Activated CD4-positive, alpha-beta T cell treated with anti-CD3 and anti-CD28 coated beads, Interleukin-2, amount 10 ng/mL, durations not matched to agents 7 days and 5 days (primary cell): Measurements from ENCODE around the gene PKP1. TPM values are rescaled to one million over a fixed set of nuclear protein-coding genes. Genes with fewer than 3 reads are reported as not detected.
"Not testable (repeated sequence)": the region's sequence is repeated elsewhere in the genome, so short reads cannot be mapped to it uniquely, and the experiment has no call there.

Experiments used
- CTCF ChIA-PET: fragments of 350-600 bp; sonication (Branson Sonifier 250); formaldehyde crosslinking; loops from one replicate; lab custom pipeline; 2021; ENCODE audit warnings: antibody characterized with exemption; lab: Charles Lee
- POLR2A ChIA-PET: fragments of 350-600 bp; sonication (Branson Sonifier 250); formaldehyde crosslinking; loops from one replicate; lab custom pipeline; 2021; ENCODE audit warnings: antibody characterized with exemption; lab: Charles Lee
- DNase-seq: peaks from one replicate; pipeline ENCODE4 v3.0.0-alpha.2; 2020
- H3K27ac Mint-ChIP-seq: one replicate; pipeline ENCODE4 v1.8.0; 2021; ENCODE audit warnings: mild to moderate bottlenecking, moderate library complexity, mixed read lengths
- H3K27me3 Mint-ChIP-seq: one replicate; pipeline ENCODE4 v1.8.0; 2021; ENCODE audit warnings: mixed read lengths
- H3K36me3 Mint-ChIP-seq: one replicate; pipeline ENCODE4 v1.8.0; 2021; ENCODE audit warnings: low read depth, mixed read lengths
- H3K4me1 Mint-ChIP-seq: one replicate; pipeline ENCODE4 v1.8.0; 2021; ENCODE audit warnings: mixed read lengths
- H3K4me3 Mint-ChIP-seq: one replicate; pipeline ENCODE4 v1.8.0; 2021; ENCODE audit warnings: mild to moderate bottlenecking, moderate library complexity, mixed read lengths
- H3K9me3 Mint-ChIP-seq: one replicate; pipeline ENCODE4 v1.8.0; 2021; ENCODE audit warnings: mixed read lengths
- total RNA-seq, 2 experiments: library from RNA; stranded (reverse); gene quantifications; one replicate each; pipeline ENCODE4 v1.2.3, GENCODE V29; 2021

Gene PKP1, protein sequence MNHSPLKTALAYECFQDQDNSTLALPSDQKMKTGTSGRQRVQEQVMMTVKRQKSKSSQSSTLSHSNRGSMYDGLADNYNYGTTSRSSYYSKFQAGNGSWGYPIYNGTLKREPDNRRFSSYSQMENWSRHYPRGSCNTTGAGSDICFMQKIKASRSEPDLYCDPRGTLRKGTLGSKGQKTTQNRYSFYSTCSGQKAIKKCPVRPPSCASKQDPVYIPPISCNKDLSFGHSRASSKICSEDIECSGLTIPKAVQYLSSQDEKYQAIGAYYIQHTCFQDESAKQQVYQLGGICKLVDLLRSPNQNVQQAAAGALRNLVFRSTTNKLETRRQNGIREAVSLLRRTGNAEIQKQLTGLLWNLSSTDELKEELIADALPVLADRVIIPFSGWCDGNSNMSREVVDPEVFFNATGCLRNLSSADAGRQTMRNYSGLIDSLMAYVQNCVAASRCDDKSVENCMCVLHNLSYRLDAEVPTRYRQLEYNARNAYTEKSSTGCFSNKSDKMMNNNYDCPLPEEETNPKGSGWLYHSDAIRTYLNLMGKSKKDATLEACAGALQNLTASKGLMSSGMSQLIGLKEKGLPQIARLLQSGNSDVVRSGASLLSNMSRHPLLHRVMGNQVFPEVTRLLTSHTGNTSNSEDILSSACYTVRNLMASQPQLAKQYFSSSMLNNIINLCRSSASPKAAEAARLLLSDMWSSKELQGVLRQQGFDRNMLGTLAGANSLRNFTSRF
- total RNA-seq = not detected

DNA sequence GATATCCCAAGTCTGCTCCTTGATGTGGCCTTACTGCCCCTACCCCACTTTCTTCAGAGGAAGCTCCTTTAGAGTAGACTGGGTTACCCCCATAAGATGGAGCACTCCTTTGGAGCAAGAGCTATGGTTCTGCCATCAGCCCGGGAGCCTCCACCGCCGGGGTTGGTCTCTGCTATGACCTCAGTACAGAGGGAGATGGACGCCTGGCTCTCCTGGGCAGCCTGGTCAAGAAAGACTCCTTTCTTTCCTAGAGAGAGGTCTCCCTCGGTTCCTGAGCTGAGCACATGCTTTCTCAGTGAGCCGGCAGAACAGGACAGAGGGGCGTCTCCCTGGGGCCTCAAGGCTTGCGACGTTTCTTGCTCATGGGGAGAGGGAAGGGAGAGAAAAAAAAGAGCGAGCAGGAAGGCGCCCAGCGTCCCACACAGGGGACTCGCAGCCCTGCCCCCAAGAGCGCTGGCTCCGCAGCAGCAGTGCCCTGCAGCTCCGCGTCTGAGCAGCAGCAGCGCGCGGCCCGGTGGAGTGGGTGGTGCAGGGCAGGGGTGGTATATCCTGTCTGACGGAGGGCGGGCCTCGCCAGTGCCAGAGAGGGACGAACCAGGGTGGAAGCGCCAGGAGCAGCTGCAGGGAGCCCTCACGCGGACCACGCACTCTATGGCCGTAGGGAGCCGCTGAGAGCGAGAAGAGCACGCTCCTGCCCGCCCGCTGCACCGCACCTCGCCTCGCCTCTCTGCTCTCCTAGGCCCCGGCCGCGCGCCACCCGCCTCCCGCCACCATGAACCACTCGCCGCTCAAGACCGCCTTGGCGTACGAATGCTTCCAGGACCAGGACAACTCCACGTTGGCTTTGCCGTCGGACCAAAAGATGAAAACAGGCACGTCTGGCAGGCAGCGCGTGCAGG lies at the start of gene PKP1:
Gene PKP1 (plus strand): TSS at position 576 of the 899 bp plus-strand sequence. CDS start 197 bp downstream, at position 773.
- ChIA-PET POLR2A (no interaction called here), CTCF (interaction anchor here (0.6 kb wide), 1 partner anchor 162 kb away, joined by 3 read pairs; no protein-coding TSS in a partner anchor)
- H3K27me3 Mint-ChIP-seq = peaks cover 60% of the 10 kb centered on the region
- H3K9me3 Mint-ChIP-seq = no peaks in the 10 kb centered on the region
- no peak within 1 kb of the TSS for H3K27ac Mint-ChIP-seq
- H3K4me1 Mint-ChIP-seq = peaks cover 3% of the 10 kb centered on the region
- DNase-seq = no peak
- no peak within 1 kb of the TSS for H3K4me3 Mint-ChIP-seq
- no peaks in the 10 kb centered on the region for H3K36me3 Mint-ChIP-seq

DNA sequence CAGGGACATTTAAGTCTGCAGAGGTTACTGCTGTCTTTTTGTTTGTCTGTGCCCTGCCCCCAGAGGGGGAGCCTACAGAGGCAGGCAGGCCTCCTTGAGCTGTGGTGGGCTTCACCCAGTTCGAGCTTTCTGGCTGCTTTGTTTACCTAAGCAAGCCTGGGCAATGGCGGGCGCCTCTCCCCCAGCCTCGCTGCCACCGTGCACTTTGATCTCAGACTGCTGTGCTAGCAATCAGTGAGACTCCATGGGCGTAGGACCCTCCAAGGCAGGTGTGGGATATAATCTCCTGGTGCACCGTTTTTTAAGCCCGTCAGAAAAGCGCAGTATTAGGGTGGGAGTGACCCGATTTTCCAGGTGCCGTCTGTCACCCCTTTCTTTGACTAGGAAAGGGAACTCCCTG lies 43.7 kb upstream of the PKP1 start:
- POLR2A ChIA-PET, H3K36me3 Mint-ChIP-seq, H3K4me3 Mint-ChIP-seq, H3K9me3 Mint-ChIP-seq, H3K27ac Mint-ChIP-seq, CTCF ChIA-PET, H3K4me1 Mint-ChIP-seq, DNase-seq: not testable (repeated sequence)
- peaks cover 38% of the 10 kb centered on the region for H3K27me3 Mint-ChIP-seq

DNA sequence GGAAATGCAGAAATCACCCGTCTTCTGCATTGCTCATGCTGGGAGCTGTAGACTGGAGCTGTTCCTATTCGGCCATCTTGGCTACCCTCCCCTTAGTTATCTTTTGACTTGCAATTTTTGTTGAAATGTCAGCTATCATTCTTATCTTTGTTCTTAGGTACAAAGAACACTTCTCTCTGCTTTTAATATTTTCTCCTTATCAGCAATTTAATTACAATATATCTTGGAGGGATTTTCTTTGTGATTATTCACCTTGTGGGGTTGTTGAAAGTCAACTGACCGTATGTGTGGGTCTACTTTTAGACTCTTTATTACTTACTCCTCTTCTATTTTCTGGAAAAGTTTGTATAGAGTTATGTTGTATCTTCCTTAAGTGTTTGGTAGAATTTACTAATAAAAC lies 43.1 kb upstream of the PKP1 start:
- ChIA-PET POLR2A (no interaction called here), CTCF (interaction anchor here (0.6 kb wide), 1 partner anchor 149 kb away, joined by 3 read pairs; no protein-coding TSS in a partner anchor)
- H3K9me3 Mint-ChIP-seq = no peaks in the 10 kb centered on the region
- no peaks in the 10 kb centered on the region for H3K4me1 Mint-ChIP-seq
- no peak for DNase-seq
- no peak overlapping the region for H3K4me3 Mint-ChIP-seq
- peaks cover 43% of the 10 kb centered on the region for H3K27me3 Mint-ChIP-seq
- H3K27ac Mint-ChIP-seq = no peak overlapping the region
- H3K36me3 Mint-ChIP-seq = no peaks in the 10 kb centered on the region

DNA sequence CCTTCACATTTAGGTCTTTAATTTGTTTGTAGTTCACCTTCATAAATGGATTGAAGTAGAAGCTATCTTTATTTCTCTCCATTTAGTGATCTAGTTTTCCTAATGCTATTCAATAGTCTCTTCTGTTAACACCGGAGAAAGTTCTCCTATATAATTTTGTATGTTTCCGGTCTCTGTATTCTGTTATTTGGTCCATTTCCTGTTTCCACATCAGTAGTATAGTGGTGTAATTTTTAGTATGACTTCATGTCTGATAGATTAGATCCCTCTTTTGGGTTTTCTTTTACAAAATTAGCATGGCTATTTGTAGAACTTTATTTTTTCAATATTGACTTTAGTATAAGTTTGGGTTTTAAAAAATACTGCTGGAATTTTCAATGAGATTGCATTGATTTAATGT lies 41.6 kb upstream of the PKP1 start:
- peaks cover 48% of the 10 kb centered on the region for H3K27me3 Mint-ChIP-seq
- ChIA-PET CTCF (no interaction called here), POLR2A (no interaction called here)
- DNase-seq = no peak
- H3K9me3 Mint-ChIP-seq = no peaks in the 10 kb centered on the region
- H3K36me3 Mint-ChIP-seq = no peaks in the 10 kb centered on the region
- no peak overlapping the region for H3K4me3 Mint-ChIP-seq
- H3K4me1 Mint-ChIP-seq = no peaks in the 10 kb centered on the region
- no peak overlapping the region for H3K27ac Mint-ChIP-seq

DNA sequence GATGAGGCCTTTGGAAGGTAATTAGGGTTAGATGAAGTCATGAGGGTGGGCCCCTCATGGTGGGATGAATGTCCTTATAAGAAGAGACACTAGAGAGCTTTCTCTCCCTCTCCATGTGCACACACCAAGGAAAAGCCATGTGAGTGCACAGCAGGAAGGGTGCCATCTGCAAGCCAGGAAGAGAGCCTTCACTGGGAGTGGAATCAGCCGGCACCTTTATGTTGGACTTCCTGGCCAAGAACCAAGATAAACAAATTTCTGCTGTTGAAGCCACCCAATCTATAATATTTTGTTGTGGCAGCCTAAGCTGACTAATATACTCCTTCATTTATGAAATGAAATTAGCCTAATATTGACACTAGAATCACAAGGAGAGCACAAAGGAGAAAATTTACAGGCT lies 38.2 kb upstream of the PKP1 start:
- Mint-ChIP-seq H3K4me3 (no peak overlapping the region), H3K27ac (no peak overlapping the region), H3K9me3 (no peaks in the 10 kb centered on the region), H3K36me3 (no peaks in the 10 kb centered on the region), H3K27me3 (peaks cover 40% of the 10 kb centered on the region), H3K4me1 (no peaks in the 10 kb centered on the region)
- no peak for DNase-seq
- CTCF ChIA-PET = no interaction called here
- POLR2A ChIA-PET = no interaction called here

DNA sequence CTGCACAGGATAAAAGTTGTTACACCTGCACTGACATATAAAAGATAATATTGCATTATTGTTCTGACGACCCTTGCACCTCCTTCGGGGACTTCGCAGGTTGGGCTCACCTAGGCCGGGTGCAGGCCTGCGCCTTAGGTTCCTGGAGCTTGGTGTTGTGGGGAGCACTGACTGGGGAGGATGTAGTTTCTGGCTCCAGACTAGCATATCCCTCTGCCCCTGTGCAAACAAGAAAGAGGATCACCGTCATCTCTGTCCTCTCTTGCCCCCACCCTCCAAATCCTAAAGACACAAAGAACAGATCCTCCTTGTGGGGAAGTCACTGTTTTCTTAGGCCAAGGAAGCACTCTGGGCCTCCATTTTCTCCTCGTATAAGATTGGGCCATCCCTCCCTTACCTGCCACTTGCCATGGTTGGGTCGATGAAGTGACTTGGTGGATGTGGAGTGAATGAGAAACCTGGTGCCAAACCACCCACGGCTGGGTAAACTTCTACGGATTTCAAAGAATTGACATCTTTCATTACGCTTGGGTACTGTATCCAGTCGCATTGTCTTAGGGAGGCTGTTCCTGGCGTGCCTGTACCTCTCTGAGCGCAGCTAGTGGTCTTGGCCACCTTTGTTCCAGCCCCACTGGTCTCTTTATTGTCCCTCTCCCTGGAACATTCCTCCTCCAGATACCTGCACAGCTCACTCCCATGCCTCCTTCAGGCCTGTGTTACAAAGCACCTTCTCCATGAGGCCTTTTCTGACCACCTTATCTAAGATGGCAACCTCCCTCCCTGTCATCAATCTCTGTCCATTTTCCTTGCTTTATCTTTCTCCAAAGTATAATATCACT lies 34.4 kb upstream of the PKP1 start:
- CTCF ChIA-PET = no interaction called here
- Mint-ChIP-seq H3K9me3 (no peaks in the 10 kb centered on the region), H3K27ac (no peak overlapping the region), H3K4me1 (no peaks in the 10 kb centered on the region), H3K36me3 (no peaks in the 10 kb centered on the region), H3K27me3 (peaks cover 17% of the 10 kb centered on the region), H3K4me3 (no peak overlapping the region)
- DNase-seq = no peak
- POLR2A ChIA-PET = no interaction called here

DNA sequence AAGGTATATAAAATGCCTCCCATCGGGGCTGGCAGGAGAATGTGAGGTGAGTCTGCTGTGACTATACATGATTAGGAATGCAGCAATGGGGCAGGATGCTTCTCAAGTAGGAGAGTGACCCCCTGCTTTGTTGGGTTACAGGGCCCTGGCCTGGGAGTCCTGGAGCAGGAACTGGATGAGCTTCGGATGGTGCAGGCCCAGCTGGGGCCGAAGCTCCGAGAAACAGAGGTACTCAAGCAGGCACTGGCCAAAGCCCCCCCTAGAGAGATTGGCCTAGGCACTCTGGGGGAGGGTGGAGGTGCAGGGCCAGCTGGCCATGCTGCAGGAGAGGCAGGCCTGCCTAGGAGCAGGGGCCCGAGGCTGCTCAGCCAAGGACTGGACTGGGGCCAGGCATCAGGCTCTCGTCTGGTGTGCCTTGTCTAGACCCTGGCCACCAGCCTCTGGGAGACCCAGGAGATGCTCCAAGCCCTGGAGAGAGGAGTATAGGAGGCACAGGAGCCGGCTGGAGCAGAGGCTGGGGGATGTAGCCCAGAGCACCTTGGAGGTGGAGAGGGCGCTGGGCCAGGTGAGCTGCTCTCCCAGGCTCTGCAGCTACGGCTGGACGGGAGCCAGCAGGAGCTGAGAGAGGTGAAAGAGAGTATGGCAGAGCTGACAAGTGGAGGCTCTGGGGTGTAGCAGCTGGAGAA lies 32.8 kb upstream of the PKP1 start:
- CTCF ChIA-PET = interaction anchor here (0.5 to 0.9 kb wide), 2 partner anchors 57 to 67 kb away, joined by 3 read pairs; no protein-coding TSS in a partner anchor
- POLR2A ChIA-PET = no interaction called here
- Mint-ChIP-seq H3K4me3 (no peak overlapping the region), H3K9me3 (no peaks in the 10 kb centered on the region), H3K4me1 (no peaks in the 10 kb centered on the region), H3K27ac (no peak overlapping the region), H3K36me3 (no peaks in the 10 kb centered on the region), H3K27me3 (peaks cover 4% of the 10 kb centered on the region)
- no peak for DNase-seq

DNA sequence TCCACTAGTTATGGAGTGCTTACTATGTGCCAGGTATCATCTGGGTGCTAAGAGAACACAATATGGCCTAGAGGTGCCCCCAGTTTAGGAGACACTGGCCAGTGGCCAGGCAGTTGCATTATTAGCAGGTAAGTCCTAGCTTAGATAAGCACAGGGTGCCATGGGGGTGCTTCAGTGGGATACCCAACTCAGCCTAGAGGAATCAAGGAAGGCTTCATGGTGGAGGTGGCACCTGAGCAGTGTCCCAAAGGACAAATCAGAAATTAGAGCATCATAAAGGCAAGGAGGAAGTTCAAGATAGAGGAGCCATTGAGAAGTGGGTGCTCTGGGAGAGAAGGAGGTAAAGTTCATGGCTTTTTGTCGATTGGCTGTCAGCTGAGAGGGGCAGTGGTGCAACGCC lies 31.9 kb upstream of the PKP1 start:
- Mint-ChIP-seq H3K27me3 (no peaks in the 10 kb centered on the region), H3K36me3 (no peaks in the 10 kb centered on the region), H3K4me1 (no peaks in the 10 kb centered on the region), H3K9me3 (no peaks in the 10 kb centered on the region), H3K27ac (no peak overlapping the region), H3K4me3 (no peak overlapping the region)
- no peak for DNase-seq
- ChIA-PET POLR2A (no interaction called here), CTCF (interaction anchor here (0.9 to 2.2 kb wide), 2 partner anchors 66 to 110 kb away, joined by 3 to 5 read pairs; no protein-coding TSS in a partner anchor)

DNA sequence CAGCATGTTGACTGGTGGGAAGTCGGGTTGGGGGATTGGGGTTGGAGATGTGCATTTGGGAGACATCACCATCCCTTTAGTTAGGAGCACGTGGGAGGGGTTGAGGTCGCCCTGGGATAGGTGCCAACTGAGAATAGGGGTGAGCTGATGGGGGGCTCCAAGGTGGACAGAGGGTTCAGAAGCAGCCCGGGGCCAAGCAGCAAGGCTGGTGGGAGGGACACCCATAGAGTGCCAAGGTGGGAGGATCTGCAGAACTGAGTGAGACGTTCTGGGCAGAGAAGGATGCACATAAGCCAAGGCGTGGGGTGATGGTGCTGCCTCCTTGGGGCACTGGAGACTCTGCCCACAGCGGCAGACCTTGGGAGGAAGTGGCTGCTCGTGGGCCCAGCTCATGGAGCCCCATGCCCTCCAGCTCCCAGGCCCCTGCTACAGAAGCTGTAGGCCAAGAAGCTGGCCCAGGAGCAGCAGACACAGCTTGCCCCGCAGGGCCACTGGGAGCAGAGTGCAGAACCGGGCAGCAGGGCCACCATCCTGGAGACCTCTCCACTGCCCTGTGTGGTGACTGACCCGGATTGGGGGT lies 31.4 kb upstream of the PKP1 start:
- ChIA-PET POLR2A (no interaction called here), CTCF (interaction anchor here (0.9 to 2.2 kb wide), 2 partner anchors 65 to 110 kb away, joined by 3 to 5 read pairs; no protein-coding TSS in a partner anchor)
- no peak for DNase-seq
- H3K36me3 Mint-ChIP-seq = no peaks in the 10 kb centered on the region
- no peak overlapping the region for H3K4me3 Mint-ChIP-seq
- H3K9me3 Mint-ChIP-seq = no peaks in the 10 kb centered on the region
- H3K27me3 Mint-ChIP-seq = no peaks in the 10 kb centered on the region
- H3K27ac Mint-ChIP-seq = no peak overlapping the region
- H3K4me1 Mint-ChIP-seq = no peaks in the 10 kb centered on the region

DNA sequence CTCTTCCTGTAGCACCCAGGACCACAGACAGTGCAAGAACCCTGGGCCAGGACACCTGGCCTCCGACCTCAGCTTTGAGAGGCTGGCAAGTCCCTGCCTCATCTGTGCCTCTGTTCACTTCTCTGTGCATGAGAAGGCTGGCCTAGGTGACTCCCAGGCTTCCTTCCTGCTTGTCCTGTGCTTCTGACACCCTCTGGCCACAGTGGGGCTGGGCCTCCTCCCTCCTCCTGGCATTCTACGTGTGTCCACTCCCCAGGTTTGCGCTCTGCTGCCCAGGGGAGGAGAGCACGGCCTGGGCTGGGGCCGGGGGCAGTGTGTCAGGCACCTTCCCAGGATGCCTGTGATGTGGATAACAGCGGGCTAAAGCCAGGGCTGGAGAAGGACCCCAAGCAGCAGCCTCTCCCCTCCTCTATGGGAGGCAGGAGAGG lies 30.3 kb upstream of the PKP1 start:
- ChIA-PET CTCF (interaction anchor here (2.2 kb wide), 1 partner anchor 109 kb away, joined by 5 read pairs; no protein-coding TSS in a partner anchor), POLR2A (no interaction called here)
- no peak overlapping the region for H3K27ac Mint-ChIP-seq
- no peaks in the 10 kb centered on the region for H3K4me1 Mint-ChIP-seq
- H3K36me3 Mint-ChIP-seq = no peaks in the 10 kb centered on the region
- no peaks in the 10 kb centered on the region for H3K27me3 Mint-ChIP-seq
- no peaks in the 10 kb centered on the region for H3K9me3 Mint-ChIP-seq
- H3K4me3 Mint-ChIP-seq = no peak overlapping the region
- no peak for DNase-seq

DNA sequence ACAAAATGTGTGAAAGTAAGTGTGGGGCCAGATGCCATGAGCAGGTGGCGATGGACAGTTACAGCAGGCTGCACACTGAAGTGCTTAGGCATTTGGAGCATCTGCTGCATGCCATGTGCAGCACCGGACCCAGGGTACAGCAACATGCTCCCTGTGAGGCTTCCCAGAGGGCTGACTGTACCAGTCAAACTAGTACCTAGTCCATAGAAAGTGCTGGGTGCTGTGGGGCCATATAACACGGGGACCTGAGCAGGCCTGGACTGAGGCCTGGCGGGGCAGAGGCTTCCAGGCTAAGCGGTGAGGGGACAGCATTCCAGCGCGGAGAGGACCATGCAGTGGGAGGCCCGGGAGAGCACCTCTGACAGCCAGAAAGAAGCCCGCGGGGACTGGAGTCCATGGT lies 29.9 kb upstream of the PKP1 start:
- ChIA-PET CTCF (interaction anchor here (1.4 kb wide), 1 partner anchor 9 kb away, joined by 3 read pairs; no protein-coding TSS in a partner anchor), POLR2A (interaction anchor here (0.6 kb wide), 1 partner anchor 251 kb away, joined by 3 read pairs; no protein-coding TSS in a partner anchor)
- H3K9me3 Mint-ChIP-seq = no peaks in the 10 kb centered on the region
- no peak overlapping the region for H3K27ac Mint-ChIP-seq
- H3K4me1 Mint-ChIP-seq = no peaks in the 10 kb centered on the region
- no peak overlapping the region for H3K4me3 Mint-ChIP-seq
- no peak for DNase-seq
- no peaks in the 10 kb centered on the region for H3K27me3 Mint-ChIP-seq
- no peaks in the 10 kb centered on the region for H3K36me3 Mint-ChIP-seq
